Psoas muscle (tissue), 8 donors: ENCODE measurements around the gene OR2A42. TPM values are rescaled to one million over a fixed set of nuclear protein-coding genes. Genes with fewer than 3 reads are reported as not detected.
A peak's percentile ranks its signal among the peaks of the same experiment; 100 is the strongest.
"Not testable (repeated sequence)": the region's sequence is repeated elsewhere in the genome, so short reads cannot be mapped to it uniquely, and the experiment has no call there.

Source experiments
- ATAC-seq, 4 donors: fragments of 200-7000 bp; cut with Tn5 transposase; one replicate each; pipeline ENCODE4 v1.9.1; 2020; ENCODE audit warnings: moderate library complexity in 3 of 4, mild to moderate bottlenecking in 2 of 4
- DNase-seq, 2 donors: peaks; one replicate each; pipeline ENCODE4 v3.0.0-alpha.2; 2020
- H3K27ac ChIP-seq: fragments of 200-600 bp; one replicate; pipeline ENCODE4 v1.8.0; 2022
- H3K27me3 ChIP-seq, 3 donors: fragments of 200-600 bp in 1 of 3; one replicate each; pipeline versions ENCODE4 v1.6.1 to v1.8.0; 2013 to 2022; ENCODE audit warnings: low read length in 2 of 3, mild to moderate bottlenecking in 2 of 3, moderate library complexity in 1 of 3; ENCODE audit not compliant: insufficient read depth in 3 of 3
- H3K36me3 ChIP-seq, 2 donors: fragments of 200-600 bp in 1 of 2; one replicate each; pipeline versions ENCODE4 v1.6.1 to v1.8.0; 2013 to 2022; ENCODE audit warnings: low read depth in 1 of 2, mild to moderate bottlenecking in 1 of 2, moderate library complexity in 1 of 2; ENCODE audit not compliant: insufficient read depth in 1 of 2
- H3K4me1 ChIP-seq: fragments of 200-600 bp; one replicate; pipeline ENCODE4 v1.8.0; 2022
- H3K4me3 ChIP-seq: fragments of 200-600 bp; one replicate; pipeline ENCODE4 v1.8.0; 2022; ENCODE audit warnings: mild to moderate bottlenecking
- H3K9me3 ChIP-seq: fragments of 200-600 bp; one replicate; pipeline ENCODE4 v1.8.0; 2022
- WGBS, 3 donors: extraction: QIAGEN DNeasy Blood & Tissue Kit; methylation state at CpG; one replicate each; pipeline versions ENCODE4 v1.1.6 to v1.1.7; 2013; 5-methylcytosine and 5-hydroxymethylcytosine counted together
- intact Hi-C, 2 donors: fragments of 100-400 bp; cut with DNase I; formaldehyde crosslinking; loops; one replicate each; pipeline versions ENCODE4 v1.11.0 to v1.14.2; 2022
- polyA plus RNA-seq, 3 donors: library from polyadenylated mRNA; stranded (reverse); fragments of 200-250 nt; gene quantifications; one replicate each; pipeline ENCODE4 v1.2.3, GENCODE V29; 2013
- total RNA-seq, 4 donors: library from RNA; stranded (reverse); fragmentation: NEBNext Ultra II Directional in 2 of 4; extraction: Animal tissue kit (Norgen Biotek cat#: 25700) in 2 of 4; gene quantifications; one replicate each; pipeline versions ENCODE4 v1.2.1 to v1.2.4, GENCODE V29; 2021 to 2023
- donor health status: healthy with polysubstance abuse.
- donor health status: DM: no; HTN: no; CAD: no; lungs with moderate emphysema.
- donor health status: Bipolar disorder and iron deficiency.
- donor health status: healthy.
- donor health status: DM: yes; HTN: yes; CAD: no.
- donor health status: DM: no; HTN: no; CAD: no.
- donor health status: DM: no; HTN: no; CAD: no.
- donor health status: DM: yes; HTN: yes; CAD: no.

OR2A42 gene
- total and polyA plus RNA-seq, 7 donors: 0.01 to 0.03 TPM; not detected in 5

- H3K4me1 ChIP-seq, H3K27me3 ChIP-seq, H3K4me3 ChIP-seq, H3K9me3 ChIP-seq, ATAC-seq, H3K36me3 ChIP-seq, H3K27ac ChIP-seq, DNase-seq, intact Hi-C loops: not testable (repeated sequence)
- WGBS, 3 donors: 70 to 83% (median 71%) methylated on average over 3 of the region's 4 CpGs
These were observed 12.5 kb downstream of the OR2A42 start for GRCh38 chr7:144226866-144227265.

DNA sequence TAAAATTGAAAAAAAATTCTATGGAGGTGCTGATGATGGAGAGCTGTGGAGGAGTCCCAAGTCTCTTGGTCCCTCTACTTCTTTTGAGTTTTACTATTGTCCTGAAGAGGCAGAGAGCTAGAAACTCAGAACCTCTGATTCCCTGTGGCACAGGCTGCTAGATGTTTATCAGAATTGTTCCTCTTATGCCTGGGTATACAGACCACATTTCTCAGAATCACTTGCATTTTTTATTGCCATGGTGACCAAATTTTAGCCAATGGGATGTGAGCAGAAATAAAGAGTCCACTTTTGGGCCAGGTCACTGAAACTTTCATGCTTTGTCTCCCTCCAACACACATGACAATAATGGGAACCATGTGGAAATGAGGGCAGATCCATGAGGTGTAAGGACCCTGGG, 15.7 kb downstream of the OR2A42 start:
- H3K27me3 ChIP-seq, DNase-seq, H3K4me3 ChIP-seq, ATAC-seq, H3K27ac ChIP-seq, H3K4me1 ChIP-seq, H3K9me3 ChIP-seq, intact Hi-C loops, H3K36me3 ChIP-seq: not testable (repeated sequence)

- H3K9me3 ChIP-seq: not testable (repeated sequence)
These were observed 18.9 kb downstream of the OR2A42 start for GRCh38 chr7:144220531-144220930.

DNA sequence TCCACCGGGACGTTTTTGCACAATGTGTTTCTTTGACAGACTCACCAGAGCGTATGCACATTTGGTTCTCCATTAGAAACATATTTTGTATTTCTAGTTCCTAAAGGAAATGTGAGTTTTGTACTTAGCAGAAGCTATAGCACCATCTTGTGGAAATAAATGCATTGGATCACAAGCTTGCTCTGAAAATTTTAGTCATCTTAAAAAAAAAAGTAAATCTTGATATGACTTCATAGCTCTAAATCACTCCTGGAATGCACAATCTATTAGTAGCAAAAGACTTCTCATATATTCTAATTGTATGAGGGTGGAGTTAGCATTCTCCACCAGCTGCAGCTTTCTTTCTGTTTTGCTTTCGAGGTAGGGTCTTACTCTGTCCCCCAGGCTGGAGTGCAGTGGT, 20.3 kb downstream of the OR2A42 start:
- H3K4me3 ChIP-seq, DNase-seq, H3K4me1 ChIP-seq, H3K27me3 ChIP-seq, ATAC-seq, H3K27ac ChIP-seq, H3K9me3 ChIP-seq, H3K36me3 ChIP-seq, intact Hi-C loops: not testable (repeated sequence)
- WGBS, 3 donors: no CpG with 5 or more reads among the region's 4 CpGs

More at GRCh38 chr7:144220531-144220930, 18.9 kb downstream of the OR2A42 start:
- ATAC-seq, H3K36me3 ChIP-seq, H3K4me3 ChIP-seq, DNase-seq, H3K27me3 ChIP-seq, H3K27ac ChIP-seq, H3K4me1 ChIP-seq, intact Hi-C loops: not testable (repeated sequence)

- H3K36me3 ChIP-seq, H3K9me3 ChIP-seq, H3K27me3 ChIP-seq, H3K4me3 ChIP-seq, ATAC-seq, DNase-seq, H3K4me1 ChIP-seq, H3K27ac ChIP-seq, intact Hi-C loops: not testable (repeated sequence)
- 94 to 100% (median 99%) methylated on average over 1 of the region's 1 CpG for WGBS, 3 donors
These were observed 20.8 kb downstream of the OR2A42 start for GRCh38 chr7:144218581-144218980.

- H3K27me3 ChIP-seq, H3K9me3 ChIP-seq, H3K4me1 ChIP-seq, intact Hi-C loops, H3K4me3 ChIP-seq, H3K36me3 ChIP-seq, ATAC-seq, H3K27ac ChIP-seq, DNase-seq: not testable (repeated sequence)
These were observed 22.2 kb downstream of the OR2A42 start for GRCh38 chr7:144217200-144217599.

GRCh38 chr7:144205306-144205705, 34.1 kb downstream of the OR2A42 start:
- intact Hi-C loops, DNase-seq, H3K27ac ChIP-seq, H3K27me3 ChIP-seq, ATAC-seq, H3K4me3 ChIP-seq, H3K4me1 ChIP-seq, H3K36me3 ChIP-seq, H3K9me3 ChIP-seq: not testable (repeated sequence)
- no CpG with 5 or more reads among the region's 5 CpGs for WGBS, 3 donors

DNA sequence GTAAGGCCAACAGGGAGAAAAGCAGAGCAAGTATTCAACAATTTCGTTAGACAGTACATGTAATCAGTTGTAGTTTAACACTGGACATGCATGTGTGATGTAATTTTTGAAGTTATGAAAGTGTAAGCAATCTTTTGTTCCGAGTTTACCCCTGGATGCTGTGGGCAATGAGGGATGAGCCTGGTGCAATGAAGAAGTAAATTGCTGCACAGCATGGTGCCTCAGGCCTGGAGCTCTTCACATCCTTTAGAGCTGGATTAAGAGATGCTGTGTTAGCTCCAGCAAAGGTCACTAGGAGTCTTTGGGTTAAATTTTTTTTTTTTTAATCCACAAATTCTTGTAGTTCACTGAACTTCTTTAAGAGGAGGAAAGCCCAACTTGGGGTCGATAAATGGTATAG, 36.3 kb downstream of the OR2A42 start:
- DNase-seq, H3K27me3 ChIP-seq, H3K9me3 ChIP-seq, H3K36me3 ChIP-seq, H3K4me1 ChIP-seq, H3K27ac ChIP-seq, ATAC-seq, intact Hi-C loops, H3K4me3 ChIP-seq: not testable (repeated sequence)
- WGBS, 3 donors: no CpG with 5 or more reads among the region's 3 CpGs

DNA sequence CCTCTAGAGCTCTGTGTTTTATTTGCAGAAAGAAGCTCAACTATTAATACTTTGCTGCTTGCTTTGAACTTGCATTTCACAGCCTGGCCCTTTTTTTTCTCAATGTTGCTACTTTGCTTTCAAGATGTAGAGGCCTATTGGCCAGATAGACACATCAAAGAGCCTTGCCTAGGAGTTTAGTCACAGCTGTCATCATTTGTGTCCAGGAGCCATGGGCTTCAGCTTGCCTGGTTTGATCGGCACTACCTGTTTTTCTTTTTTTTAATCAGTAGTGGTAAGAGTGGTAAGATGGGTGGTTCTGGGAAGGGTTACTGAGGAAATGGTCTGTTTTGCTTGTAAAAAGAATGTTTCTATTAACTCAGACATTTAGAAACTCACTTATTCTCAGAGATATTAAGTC, 37.4 kb downstream of the OR2A42 start:
- H3K27me3 ChIP-seq, DNase-seq, ATAC-seq, H3K4me1 ChIP-seq, H3K27ac ChIP-seq, intact Hi-C loops, H3K36me3 ChIP-seq, H3K9me3 ChIP-seq, H3K4me3 ChIP-seq: not testable (repeated sequence)
- no CpG with 5 or more reads among the region's 1 CpG for WGBS, 3 donors

DNA sequence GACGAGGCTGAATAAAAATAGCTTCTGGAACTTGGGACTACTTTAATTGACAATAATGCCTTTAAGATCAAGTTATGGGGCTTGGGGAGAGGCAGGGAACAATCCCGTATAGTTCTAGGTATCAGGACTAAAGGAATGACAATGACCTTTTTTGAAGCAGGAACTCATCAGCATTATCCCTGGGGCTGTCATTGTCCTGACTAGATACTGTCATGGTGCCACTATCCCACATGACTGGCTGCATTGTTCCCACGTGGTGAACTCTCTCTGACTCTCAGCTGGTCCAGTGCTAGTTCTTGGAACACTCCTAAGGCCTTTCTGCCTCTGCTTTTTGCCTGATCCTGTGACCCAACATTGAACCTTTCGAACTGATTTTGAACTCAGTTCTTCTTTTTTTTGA, 40.5 kb downstream of the OR2A42 start:
- WGBS, 3 donors: 51 to 73% (median 61%) methylated on average over 3 of the region's 4 CpGs
- H3K4me1 ChIP-seq, DNase-seq, H3K4me3 ChIP-seq, intact Hi-C loops, H3K27ac ChIP-seq, H3K27me3 ChIP-seq, H3K36me3 ChIP-seq, ATAC-seq, H3K9me3 ChIP-seq: not testable (repeated sequence)

DNA sequence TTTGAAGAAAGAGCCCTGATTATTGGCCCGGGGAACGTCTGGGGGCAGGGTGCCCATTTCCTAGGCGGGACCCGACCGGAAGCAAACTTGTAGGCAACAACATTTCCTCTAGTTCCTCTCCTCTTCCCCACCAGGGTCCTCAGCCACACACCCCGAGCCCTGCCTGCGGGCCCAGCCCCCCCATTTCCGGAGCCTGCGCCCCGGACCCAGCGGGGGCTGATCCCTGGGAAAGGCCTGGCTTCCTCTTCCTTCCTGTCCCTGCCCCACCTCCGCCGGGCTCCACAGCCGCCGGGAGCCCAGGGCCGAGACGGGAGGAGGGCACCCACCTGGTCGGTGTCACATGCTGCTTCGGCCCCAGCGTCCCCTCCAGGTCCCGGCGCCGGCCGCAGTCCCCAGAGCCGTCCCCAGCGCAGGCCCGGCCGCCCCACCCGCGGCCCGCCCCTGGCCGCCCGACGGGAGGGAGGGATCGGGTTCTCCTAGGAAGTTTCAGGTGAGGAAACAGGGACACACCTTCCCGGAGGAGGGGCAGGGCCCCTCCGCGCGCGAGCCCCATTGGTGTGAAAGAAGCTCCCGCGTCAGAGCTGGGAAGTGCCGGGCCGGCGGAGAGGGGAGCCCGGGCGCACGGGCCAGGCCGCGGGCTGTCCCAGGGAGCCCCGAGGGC, 44.1 kb downstream of the OR2A42 start, which contains the start of gene ARHGEF35:
Gene ARHGEF35 (minus strand): TSS at position 622 of the 661 bp plus-strand sequence. CDS start 7,450 bp downstream, outside the sequence.
- intact Hi-C loops: not testable (repeated sequence)

DNA sequence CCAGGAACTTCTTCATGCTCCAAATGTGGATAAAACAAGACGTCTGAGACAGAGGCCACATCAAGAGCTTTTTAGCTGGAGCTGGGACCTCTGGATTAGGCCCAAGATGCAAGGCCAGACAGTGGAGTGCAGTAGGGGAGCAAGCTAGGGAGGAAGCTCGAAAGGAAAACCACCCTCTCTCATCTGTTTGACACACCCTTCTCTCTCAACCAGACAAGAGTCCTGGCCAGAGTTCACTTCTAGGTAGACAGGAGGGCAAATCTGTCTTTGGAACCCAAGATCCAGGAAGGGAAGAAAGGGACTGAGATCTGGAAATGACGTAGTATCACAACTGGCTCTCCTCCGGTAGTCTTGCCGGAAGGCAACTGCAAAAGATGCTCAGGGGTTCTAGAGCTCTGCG, 45.0 kb downstream of the OR2A42 start:
- H3K4me3 ChIP-seq, DNase-seq, intact Hi-C loops, H3K4me1 ChIP-seq, H3K27me3 ChIP-seq, H3K9me3 ChIP-seq, H3K27ac ChIP-seq, H3K36me3 ChIP-seq: not testable (repeated sequence)
- ATAC-seq: peak in 1 of 4 donors; percentile 27
- no CpG with 5 or more reads among the region's 6 CpGs for WGBS, 3 donors

More for the DNA sequence above, 44.1 kb downstream of the OR2A42 start, which contains the start of gene ARHGEF35:
- ATAC-seq: peak; percentile 32 to 58 (median 42)
- WGBS, 3 donors: 0% methylated on average over 2 of the region's 51 CpGs; no CpG with 5 or more reads in 2 of the 3 donors
- not testable (repeated sequence) for H3K36me3 ChIP-seq, H3K4me3 ChIP-seq, H3K9me3 ChIP-seq, H3K27me3 ChIP-seq, H3K27ac ChIP-seq, H3K4me1 ChIP-seq, DNase-seq
